Subcutaneous abdominal adipose tissue (tissue), 5 donors: ENCODE data around the gene HS3ST6.
"Not testable (repeated sequence)": the region's sequence is repeated elsewhere in the genome, so short reads cannot be mapped to it uniquely, and the experiment has no call there.

ENCODE experiments used
- H3K27ac ChIP-seq: one replicate; pipeline ENCODE4 v1.7.0; 2013; ENCODE audit warnings: low read depth, mild to moderate bottlenecking, inconsistent platforms, low read length, moderate library complexity
- H3K27me3 ChIP-seq, 5 donors: one replicate each; pipeline ENCODE4 v1.7.0; 2013; ENCODE audit warnings: low read length in 5 of 5, inconsistent platforms in 1 of 5; ENCODE audit not compliant: control insufficient read depth in 5 of 5, insufficient read depth in 4 of 5
- H3K36me3 ChIP-seq, 5 donors: one replicate each; pipeline ENCODE4 v1.7.0; 2013; ENCODE audit warnings: low read length in 5 of 5; ENCODE audit not compliant: control insufficient read depth in 5 of 5, insufficient read depth in 5 of 5
- H3K4me1 ChIP-seq, 5 donors: one replicate each; pipeline ENCODE4 v1.7.0; 2013; ENCODE audit warnings: low read length in 5 of 5, mild to moderate bottlenecking in 3 of 5, moderate library complexity in 1 of 5; ENCODE audit not compliant: control insufficient read depth in 5 of 5, insufficient read depth in 5 of 5
- H3K4me3 ChIP-seq, 5 donors: one replicate each; pipeline ENCODE4 v1.7.0; 2013; ENCODE audit warnings: low read length in 5 of 5, low read depth in 1 of 5
- H3K9ac ChIP-seq, 5 donors: one replicate each; pipeline ENCODE4 v1.7.0; 2013; ENCODE audit warnings: low read length in 5 of 5, mild to moderate bottlenecking in 4 of 5, moderate library complexity in 3 of 5
- H3K9me3 ChIP-seq, 5 donors: one replicate each; pipeline ENCODE4 v1.7.0; 2013; ENCODE audit warnings: low read length in 5 of 5; ENCODE audit not compliant: control insufficient read depth in 5 of 5
- donor health status: healthy.
- donor health status: healthy.
- donor health status: healthy.
- donor health status: healthy.
- donor health status: healthy.

Gene HS3ST6

DNA sequence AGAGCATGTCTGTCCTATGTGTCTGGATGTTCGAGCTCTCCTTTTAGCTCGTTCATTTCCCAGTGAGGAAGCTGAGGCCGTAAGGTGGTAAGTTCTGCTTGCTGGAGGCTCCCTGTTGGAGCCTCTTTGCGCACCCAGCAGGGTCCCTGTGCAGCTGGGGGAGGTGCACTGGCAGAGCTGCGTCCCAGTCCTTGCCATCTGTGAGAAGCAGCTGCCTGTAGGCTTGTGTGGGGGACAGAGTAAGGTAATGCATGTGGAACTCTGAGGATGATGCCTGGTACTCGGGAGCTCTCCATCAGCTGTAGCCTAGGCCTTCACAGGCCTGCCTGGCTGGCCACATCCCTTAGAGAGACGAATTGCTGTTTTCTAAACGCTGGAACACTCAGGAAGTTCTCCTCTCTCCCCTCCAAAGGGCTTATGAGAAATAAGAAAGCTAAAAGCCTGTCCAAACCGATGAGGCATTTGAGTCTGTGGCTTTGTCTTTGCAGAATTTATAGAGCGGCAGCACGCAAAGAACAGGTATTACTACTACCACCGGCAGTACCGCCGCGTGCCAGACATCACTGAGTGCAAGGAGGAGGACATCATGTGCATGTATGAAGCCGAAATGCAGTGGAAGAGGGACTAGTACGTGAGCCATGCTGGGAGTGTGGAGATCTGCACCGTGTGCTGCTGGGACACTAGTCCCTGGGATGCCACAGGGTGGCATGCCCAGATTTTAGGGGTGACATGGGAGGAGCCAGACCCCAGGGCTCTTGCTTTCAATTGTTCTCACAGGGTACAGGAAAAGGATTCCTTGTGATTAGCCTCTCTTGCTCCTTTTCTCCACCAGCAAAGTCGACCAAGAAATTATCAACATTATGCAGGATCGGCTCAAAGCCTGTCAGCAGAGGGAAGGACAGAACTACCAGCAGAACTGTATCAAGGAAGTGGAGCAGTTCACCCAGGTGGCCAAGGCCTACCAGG, 42.7 kb upstream of the HS3ST6 start:
- peaks cover 0 to 27% (median 24%) of the 10 kb centered on the region in 5 donors for H3K36me3 ChIP-seq
- H3K4me3 ChIP-seq, result peak overlapping the region; percentile 32 to 91 (median 75)
- H3K27ac ChIP-seq, result no peak overlapping the region
- H3K9ac ChIP-seq, result peak overlapping the region in 2 of 5 donors; percentile 94 to 96
- no peaks in the 10 kb centered on the region for H3K9me3 ChIP-seq
- H3K27me3 ChIP-seq, result no peaks in the 10 kb centered on the region
- peaks cover 3 to 45% (median 41%) of the 10 kb centered on the region in 5 donors for H3K4me1 ChIP-seq

DNA sequence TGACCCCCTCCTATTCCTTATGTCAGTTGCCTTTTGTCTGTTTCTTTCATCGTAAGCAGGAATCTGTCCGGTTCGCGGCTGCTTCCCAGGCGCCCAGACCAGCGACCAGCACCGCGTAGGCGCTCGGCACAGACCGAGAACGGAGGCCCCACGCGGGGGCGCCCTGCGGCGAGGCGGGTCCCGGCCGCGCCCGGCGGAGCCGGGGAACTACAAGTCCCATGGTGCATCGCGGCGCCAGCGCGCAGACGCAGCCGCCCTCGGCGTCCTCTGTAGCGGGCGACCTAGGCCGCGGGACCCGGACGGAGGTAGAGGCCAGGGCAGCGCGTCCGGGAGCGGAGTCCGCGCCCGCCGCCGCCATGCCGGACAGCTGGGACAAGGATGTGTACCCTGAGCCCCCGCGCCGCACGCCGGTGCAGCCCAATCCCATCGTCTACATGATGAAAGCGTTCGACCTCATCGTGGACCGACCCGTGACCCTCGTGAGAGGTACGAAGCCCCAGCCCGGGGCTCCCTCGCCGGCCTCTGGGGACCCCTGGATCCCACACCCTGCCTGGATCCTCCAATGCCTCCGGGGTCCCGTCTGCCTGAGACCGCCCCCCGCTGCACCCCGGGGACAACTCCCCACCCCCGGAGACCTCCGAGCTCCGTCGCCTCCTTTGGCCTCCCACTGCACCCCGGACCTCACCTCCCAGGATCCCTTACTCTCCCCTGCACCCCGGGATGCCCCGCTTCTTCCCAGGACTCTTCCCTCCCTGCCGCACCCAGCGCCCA, 41.2 kb upstream of the HS3ST6 start, which contains the start of gene NDUFB10:
Gene NDUFB10, plus strand, starts transcription at position 270 of the 771 bp plus-strand sequence. Its CDS starts 87 bp downstream, at position 357.
- Histone ChIP-seq H3K9me3 (no peaks in the 10 kb centered on the region), H3K36me3 (peaks cover 0 to 27% (median 24%) of the 10 kb centered on the region in 5 donors), H3K4me1 (peaks cover 3 to 35% (median 33%) of the 10 kb centered on the region in 5 donors), H3K9ac (peak within 1 kb of the TSS; percentile 63 to 96 (median 94)), H3K4me3 (peak within 1 kb of the TSS; percentile 61 to 91 (median 78)), H3K27ac (peak within 1 kb of the TSS; percentile 65), H3K27me3 (no peaks in the 10 kb centered on the region)

DNA sequence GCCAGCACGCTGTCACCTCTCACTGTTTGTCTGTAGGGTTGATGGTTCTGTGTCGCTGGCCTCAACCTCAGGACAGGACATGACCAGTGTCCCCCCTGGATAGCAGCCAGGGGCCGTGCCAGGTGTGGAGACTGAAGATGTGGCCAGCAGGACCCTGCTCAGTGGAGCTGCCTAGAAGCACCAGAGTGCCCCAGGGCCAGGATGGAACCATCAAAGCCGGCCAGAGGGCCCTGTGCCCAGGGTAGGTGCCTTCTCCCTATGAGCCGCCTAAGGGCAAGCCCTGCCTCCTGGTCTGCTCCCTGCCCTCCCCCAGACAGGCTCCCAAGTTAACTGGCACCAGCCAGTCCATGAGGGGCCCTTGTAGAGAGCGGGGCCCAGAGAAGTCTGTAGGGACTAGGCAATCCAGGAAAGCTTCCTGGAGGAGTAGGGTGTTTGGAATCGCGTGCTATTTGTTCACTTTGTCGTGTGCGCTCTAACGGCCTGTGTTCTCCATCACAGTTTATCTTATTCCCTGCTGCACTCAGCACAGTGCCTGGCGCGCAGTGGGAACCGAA, 40.6 kb upstream of the HS3ST6 start:
- H3K9me3 ChIP-seq, result no peaks in the 10 kb centered on the region
- peaks cover 0 to 4% (median 0%) of the 10 kb centered on the region in 5 donors for H3K27me3 ChIP-seq
- peak overlapping the region in 4 of 5 donors; percentile 5 to 82 (median 68) for H3K9ac ChIP-seq
- peaks cover 3 to 31% (median 28%) of the 10 kb centered on the region in 5 donors for H3K4me1 ChIP-seq
- peak overlapping the region; percentile 65 for H3K27ac ChIP-seq
- peaks cover 0 to 27% (median 23%) of the 10 kb centered on the region in 5 donors for H3K36me3 ChIP-seq
- peak overlapping the region; percentile 33 to 91 (median 75) for H3K4me3 ChIP-seq

DNA sequence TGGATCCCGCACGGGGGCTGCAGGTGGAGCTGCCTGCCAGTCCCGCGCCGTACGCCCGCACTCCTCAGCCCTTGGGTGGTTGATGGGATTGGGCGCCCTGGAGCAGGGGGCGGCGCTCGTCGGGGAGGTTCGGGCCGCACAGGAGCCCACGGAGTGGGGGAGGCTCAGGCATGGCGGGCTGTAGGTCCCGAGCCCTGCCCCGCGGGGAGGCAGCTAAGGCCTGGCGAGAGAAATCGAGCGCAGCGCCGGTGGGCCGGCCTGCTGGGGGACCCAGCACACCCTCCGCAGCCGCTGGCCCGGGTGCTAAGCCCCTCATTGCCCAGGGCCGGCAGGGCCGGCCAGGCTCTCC, 39.9 kb upstream of the HS3ST6 start:
- not testable (repeated sequence) for H3K9me3 ChIP-seq, H3K4me3 ChIP-seq, H3K27me3 ChIP-seq, H3K9ac ChIP-seq, H3K27ac ChIP-seq
- peaks cover 0 to 24% (median 20%) of the 10 kb centered on the region in 5 donors for H3K36me3 ChIP-seq
- H3K4me1 ChIP-seq, result peaks cover 3 to 26% (median 24%) of the 10 kb centered on the region in 5 donors

DNA sequence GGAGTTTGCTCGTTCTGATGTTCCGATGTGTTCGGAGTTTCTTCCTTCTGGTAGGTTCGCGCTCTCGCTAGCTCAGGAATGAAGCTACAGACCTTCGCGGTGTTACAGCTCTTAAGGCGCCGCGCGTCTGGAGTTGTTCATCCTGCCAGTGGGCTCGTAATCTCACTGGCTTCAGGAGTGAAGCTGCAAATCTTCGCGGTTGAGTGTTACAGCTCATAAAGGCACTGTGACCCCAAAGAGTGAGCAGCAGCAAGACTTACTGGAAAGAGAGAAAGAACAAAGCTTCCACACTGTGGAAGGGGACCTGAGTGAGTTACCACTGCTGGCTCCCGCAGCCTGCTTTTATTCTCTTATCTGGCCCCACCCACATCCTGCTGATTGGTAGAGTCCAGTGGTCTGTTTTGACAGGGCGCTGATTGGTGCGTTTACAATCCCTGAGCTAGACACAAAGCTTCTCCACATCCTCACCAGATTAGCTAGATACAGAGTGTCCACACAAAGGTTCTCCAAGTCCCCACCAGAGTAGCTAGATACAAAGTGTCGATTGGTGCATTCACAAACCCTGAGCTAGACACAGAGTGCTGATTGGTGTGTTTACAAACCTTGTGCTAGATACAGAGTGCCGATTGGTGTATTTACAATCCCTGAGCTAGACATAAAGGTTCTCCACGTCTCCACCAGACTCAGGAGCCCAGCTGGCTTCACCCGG, 39.4 kb upstream of the HS3ST6 start:
- not testable (repeated sequence) for H3K27ac ChIP-seq, H3K9ac ChIP-seq, H3K27me3 ChIP-seq, H3K9me3 ChIP-seq, H3K4me3 ChIP-seq
- Histone ChIP-seq H3K36me3 (peaks cover 0 to 19% (median 16%) of the 10 kb centered on the region in 5 donors), H3K4me1 (peaks cover 3 to 24% (median 23%) of the 10 kb centered on the region in 5 donors)

DNA sequence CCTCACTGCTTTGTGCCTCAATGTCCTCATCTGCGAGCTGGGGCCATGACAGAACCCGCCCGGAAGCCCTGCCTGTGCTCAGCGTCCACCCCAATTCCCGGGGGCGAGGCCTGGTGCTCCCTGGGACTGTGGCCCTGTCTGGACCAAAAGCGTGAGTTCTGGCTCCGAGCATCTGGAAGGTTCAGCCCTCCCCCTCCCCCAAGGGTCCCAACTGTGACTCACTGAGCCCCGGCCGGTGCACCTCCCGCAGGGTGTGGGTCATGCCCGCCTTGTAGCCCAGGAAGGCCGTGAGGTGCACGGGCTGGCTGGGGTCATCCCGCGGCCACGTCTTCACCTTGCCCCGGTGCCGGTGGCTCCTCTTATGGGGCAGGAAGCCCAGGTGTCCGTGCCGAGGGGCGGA, 35.5 kb upstream of the HS3ST6 start:
- H3K4me1 ChIP-seq, result peaks cover 0 to 2% (median 1%) of the 10 kb centered on the region in 5 donors
- no peak overlapping the region for H3K27ac ChIP-seq
- H3K9ac ChIP-seq, result no peak overlapping the region
- peaks cover 0 to 4% (median 0%) of the 10 kb centered on the region in 5 donors for H3K27me3 ChIP-seq
- no peak overlapping the region for H3K4me3 ChIP-seq
- no peaks in the 10 kb centered on the region for H3K36me3 ChIP-seq
- no peaks in the 10 kb centered on the region for H3K9me3 ChIP-seq

DNA sequence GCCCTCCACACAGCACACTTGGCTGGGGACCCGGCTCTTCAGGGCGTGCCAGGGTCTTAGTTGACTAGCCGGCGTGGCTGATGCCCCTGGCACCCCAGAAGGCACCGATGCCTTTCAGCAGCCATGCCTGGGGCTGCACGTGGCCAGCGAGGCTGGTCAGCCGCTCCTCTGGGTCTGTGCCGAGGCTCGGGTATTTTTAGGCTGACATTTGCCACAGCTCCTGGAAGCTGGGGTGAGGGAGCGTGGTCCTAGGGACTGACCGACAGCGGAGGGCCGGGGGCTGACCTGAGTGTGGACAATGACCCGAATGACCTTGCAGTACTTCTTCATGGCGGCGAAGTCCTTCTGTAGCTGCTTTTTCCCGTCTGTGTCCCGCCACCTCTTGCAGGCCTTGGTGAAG, 32.3 kb upstream of the HS3ST6 start:
- H3K9me3 ChIP-seq, result no peaks in the 10 kb centered on the region
- no peaks in the 10 kb centered on the region for H3K36me3 ChIP-seq
- H3K4me3 ChIP-seq, result no peak overlapping the region
- H3K27ac ChIP-seq, result no peak overlapping the region
- no peaks in the 10 kb centered on the region for H3K4me1 ChIP-seq
- peaks cover 0 to 4% (median 0%) of the 10 kb centered on the region in 5 donors for H3K27me3 ChIP-seq
- H3K9ac ChIP-seq, result no peak overlapping the region

DNA sequence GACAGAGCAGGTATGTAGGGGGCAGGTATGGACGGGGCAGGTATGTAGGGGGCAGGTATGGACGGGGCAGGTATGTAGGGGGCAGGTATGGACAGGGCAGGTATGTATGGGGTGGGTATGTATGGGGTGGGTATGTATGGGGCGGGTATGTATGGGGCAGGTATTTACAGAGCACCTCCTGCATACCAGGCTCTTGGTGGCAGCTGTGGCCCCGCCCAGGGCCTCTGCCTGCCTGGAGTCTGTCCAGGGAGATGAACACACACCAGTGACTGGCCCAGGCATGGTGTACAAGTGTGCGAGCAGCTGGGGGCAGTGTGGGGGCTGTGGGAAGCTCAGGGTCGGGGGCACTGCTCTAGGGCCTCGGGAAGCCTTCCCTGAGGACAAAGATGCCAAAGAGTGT, 31.8 kb upstream of the HS3ST6 start:
- Histone ChIP-seq H3K9me3 (no peaks in the 10 kb centered on the region), H3K27me3 (peaks cover 0 to 4% (median 0%) of the 10 kb centered on the region in 5 donors), H3K36me3 (no peaks in the 10 kb centered on the region), H3K9ac (no peak overlapping the region), H3K27ac (no peak overlapping the region), H3K4me3 (no peak overlapping the region), H3K4me1 (no peaks in the 10 kb centered on the region)

DNA sequence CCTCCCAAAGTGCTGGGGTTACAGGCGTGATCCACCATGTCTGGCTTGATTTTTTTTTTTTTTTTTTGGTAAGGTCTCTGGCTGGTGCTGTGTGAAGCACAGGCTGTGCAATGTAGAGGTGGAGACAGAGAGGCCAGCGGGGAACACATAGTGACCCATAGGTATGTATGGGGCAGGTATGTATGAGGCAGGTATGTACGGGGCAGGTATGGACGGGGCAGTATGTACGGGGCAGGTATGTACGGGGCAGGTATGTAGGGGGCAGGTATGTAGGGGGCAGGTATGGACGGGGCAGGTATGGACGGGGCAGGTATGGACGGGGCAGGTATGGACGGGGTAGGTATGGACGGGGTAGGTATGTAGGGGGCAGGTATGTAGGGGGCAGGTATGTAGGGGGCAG, 31.3 kb upstream of the HS3ST6 start:
- Histone ChIP-seq H3K36me3 (no peaks in the 10 kb centered on the region), H3K9me3 (no peaks in the 10 kb centered on the region), H3K27me3 (peaks cover 0 to 4% (median 0%) of the 10 kb centered on the region in 5 donors), H3K9ac (no peak overlapping the region), H3K4me3 (no peak overlapping the region), H3K27ac (no peak overlapping the region), H3K4me1 (no peaks in the 10 kb centered on the region)
